Left lung (tissue), 10 donors: ENCODE measurements around the gene KDM4F. TPM values are rescaled to one million over a fixed set of nuclear protein-coding genes. Genes with fewer than 3 reads are reported as not detected.

Source experiments
- ATAC-seq: fragments of 200-7000 bp; cut with Tn5 transposase; one replicate; pipeline ENCODE4 v1.9.1; 2020; ENCODE audit warnings: moderate library complexity
- DNase-seq, 4 donors: peaks; one replicate each; pipeline ENCODE4 v3.0.0-alpha.2; 2013 to 2020
- H3K27ac ChIP-seq, 2 donors: fragments of 200-600 bp; sonication (generic) in 1 of 2; one replicate each; pipeline versions ENCODE4 v1.5.0 to v1.8.0; 2020 to 2021
- H3K27me3 ChIP-seq, 2 donors: fragments of 200-600 bp; sonication (generic) in 1 of 2; one replicate each; pipeline versions ENCODE4 v1.5.0 to v1.8.0; 2020 to 2021
- H3K36me3 ChIP-seq, 2 donors: fragments of 200-600 bp; sonication (generic) in 1 of 2; one replicate each; pipeline versions ENCODE4 v1.5.0 to v1.8.0; 2020 to 2021
- H3K4me1 ChIP-seq, 2 donors: fragments of 200-600 bp; one replicate each; pipeline ENCODE4 v1.8.0; 2021
- H3K4me3 ChIP-seq, 2 donors: fragments of 200-600 bp; sonication (generic) in 1 of 2; one replicate each; pipeline versions ENCODE4 v1.5.0 to v1.8.0; 2020 to 2021; ENCODE audit warnings: mild to moderate bottlenecking in 1 of 2
- H3K9me3 ChIP-seq, 2 donors: fragments of 200-600 bp; sonication (generic) in 1 of 2; one replicate each; pipeline versions ENCODE4 v1.5.0 to v1.8.0; 2020 to 2021
- CTCF ChIP-seq, 2 donors: fragments of 200-600 bp; sonication (generic) in 1 of 2; IDR thresholded peaks; one replicate each; pipeline versions ENCODE4 v1.5.0 to v1.8.0; 2021; ENCODE audit warnings: antibody characterized with exemption in 2 of 2
- intact Hi-C, 2 donors: fragments of 100-400 bp; cut with DNase I; formaldehyde crosslinking; loops; one replicate each; pipeline versions ENCODE4 v1.11.2 to v1.14.2; 2022
- polyA plus RNA-seq, 6 donors: library from polyadenylated mRNA; unstranded; fragments of 120-200 nt; gene quantifications; one replicate each; pipeline ENCODE4 v1.2.1, GENCODE V29; 2013; ENCODE audit not compliant: insufficient read length in 6 of 6
- total RNA-seq, 2 donors: library from RNA; stranded (reverse); fragmentation: NEBNext Ultra II Directional; extraction: Animal tissue kit (Norgen Biotek cat#: 25700); gene quantifications; one replicate each; pipeline ENCODE4 v1.2.1, GENCODE V29; 2021
- donor health status: DM: no; HTN: yes; CAD: no.
- donor health status: DM: no; HTN: no; CAD: no.

The KDM4F gene
- total and polyA plus RNA-seq, 8 donors = not detected

- H3K4me3 ChIP-seq = peak within 1 kb of the TSS; percentile 74 to 75
- DNase-seq = peak; percentile 85 to 97 (median 87)
- peak; percentile 98 for ATAC-seq
- peak in 1 of 2 donors; percentile 13 for TF ChIP-seq CTCF (IDR thresholded peaks at IDR 0.05)
- H3K27ac ChIP-seq = peak within 1 kb of the TSS; percentile 87 to 88
- H3K4me1 ChIP-seq = peaks cover 8 to 40% of the 10 kb centered on the region in 2 donors
- intact Hi-C loops = no loop called here
- H3K9me3 ChIP-seq = no peaks in the 10 kb centered on the region
- H3K27me3 ChIP-seq = peaks cover 0 to 14% of the 10 kb centered on the region in 2 donors
- no peaks in the 10 kb centered on the region for H3K36me3 ChIP-seq
Observed at GRCh38 chr11:95089620-95090542, 40.7 kb downstream of the KDM4F start, which contains the start of gene ENDOD1. TSS of gene ENDOD1 (plus strand) at chr11:95089846. CDS start at chr11:95089928, 82 bp downstream.

GRCh38 chr11:95091663-95092180 is 42.5 kb downstream of the KDM4F start:
- no peak overlapping the region for H3K4me3 ChIP-seq
- H3K27ac ChIP-seq = no peak overlapping the region
- DNase-seq = no peak
- TF ChIP-seq CTCF (IDR thresholded peaks at IDR 0.05) = no peak
- H3K27me3 ChIP-seq = peaks cover 0 to 14% of the 10 kb centered on the region in 2 donors
- no peak for ATAC-seq
- no peaks in the 10 kb centered on the region for H3K9me3 ChIP-seq
- no peaks in the 10 kb centered on the region for H3K36me3 ChIP-seq
- intact Hi-C loops = no loop called here
- H3K4me1 ChIP-seq = peaks cover 8 to 49% of the 10 kb centered on the region in 2 donors

- DNase-seq = no peak
- ATAC-seq = no peak
- no peak overlapping the region for H3K27ac ChIP-seq
- peak; percentile 20 to 54 for TF ChIP-seq CTCF (IDR thresholded peaks at IDR 0.05)
- no peaks in the 10 kb centered on the region for H3K36me3 ChIP-seq
- H3K4me1 ChIP-seq = peaks cover 8 to 49% of the 10 kb centered on the region in 2 donors
- intact Hi-C loops = no loop called here
- peaks cover 0 to 14% of the 10 kb centered on the region in 2 donors for H3K27me3 ChIP-seq
- H3K4me3 ChIP-seq = no peak overlapping the region
- H3K9me3 ChIP-seq = no peaks in the 10 kb centered on the region
Observed at GRCh38 chr11:95092549-95093324, 43.5 kb downstream of the KDM4F start.

GRCh38 chr11:95093548-95093947 is 44.3 kb downstream of the KDM4F start:
- Histone ChIP-seq H3K4me3 (no peak overlapping the region), H3K27me3 (peaks cover 0 to 14% of the 10 kb centered on the region in 2 donors), H3K4me1 (peaks cover 8 to 47% of the 10 kb centered on the region in 2 donors), H3K9me3 (no peaks in the 10 kb centered on the region), H3K27ac (no peak overlapping the region), H3K36me3 (no peaks in the 10 kb centered on the region)
- intact Hi-C loops = no loop called here
- DNase-seq (no peak), ATAC-seq (no peak)
- no peak for TF ChIP-seq CTCF (IDR thresholded peaks at IDR 0.05)
